ENCODE measurements around the gene CXCL12. TPM values are rescaled to one million over a fixed set of nuclear protein-coding genes. Genes with fewer than 3 reads are reported as not detected.

Gene CXCL12
- total RNA-seq, 1 experiment from 2014 or later, result 0.47 TPM

GRCh38 chr10:44354771-44355170 lies 30.1 kb downstream of the CXCL12 start:
- CTCF ChIA-PET, result no interaction called here
- no peak for TF ChIP-seq EZH2phosphoT487 (IDR thresholded peaks at IDR 0.05; ENCODE audit: borderline replicate concordance, low read length)
- TF ChIP-seq CTCF (conservative IDR thresholded peaks at IDR 0.05; ENCODE audit: low read depth, low read length), result no peak
- TF ChIP-seq EZH2 (IDR thresholded peaks at IDR 0.05; ENCODE audit: low read length, unreplicated experiment), result no peak
- no TSS peak for BruUV-seq (replicated peaks)
- no peak overlapping the region for H3K27ac ChIP-seq (ENCODE audit: low read length)
- H3K36me3 ChIP-seq (ENCODE audit: low read depth, low read length), result no peaks in the 10 kb centered on the region
- no peaks in the 10 kb centered on the region for H3K79me2 ChIP-seq (ENCODE audit: low read length)
- H3K4me3 ChIP-seq (ENCODE audit: low read length), result no peak overlapping the region
- H3K9ac ChIP-seq (ENCODE audit: low read length), result no peak overlapping the region
- no peak overlapping the region for H3K4me2 ChIP-seq (ENCODE audit: low read length)
- no peak for ATAC-seq
- no peaks in the 10 kb centered on the region for H3K9me2 ChIP-seq (replicated peaks; ENCODE audit: low read length)
- no peak overlapping the region for H2AFZ ChIP-seq (ENCODE audit: low read length)
- DNase-seq, result no peak
- H3K9me3 ChIP-seq (ENCODE audit: low read length), result no peaks in the 10 kb centered on the region
- POLR2A ChIA-PET (ENCODE audit: unreplicated experiment), result no interaction called here
- no peaks in the 10 kb centered on the region for H3K4me1 ChIP-seq (ENCODE audit: insufficient read depth, low read length)
- no peaks in the 10 kb centered on the region for H4K20me1 ChIP-seq (ENCODE audit: low read length)
- H3F3A ChIP-seq (ENCODE audit: low read length, unreplicated experiment), result no peaks in the 10 kb centered on the region
- H3K27me3 ChIP-seq (ENCODE audit: low read length), result peaks cover 91% of the 10 kb centered on the region
- intact Hi-C loops (cut with micrococcal nuclease), result no loop called here

- Histone ChIP-seq H3F3A (ENCODE audit: low read length, unreplicated experiment) (no peaks in the 10 kb centered on the region), H3K4me2 (ENCODE audit: low read length) (no peak overlapping the region), H3K4me1 (ENCODE audit: insufficient read depth, low read length) (no peaks in the 10 kb centered on the region), H3K9me3 (ENCODE audit: low read length) (no peaks in the 10 kb centered on the region), H3K4me3 (ENCODE audit: low read length) (no peak overlapping the region), H3K27ac (ENCODE audit: low read length) (no peak overlapping the region), H3K79me2 (ENCODE audit: low read length) (no peaks in the 10 kb centered on the region), H3K27me3 (ENCODE audit: low read length) (peaks cover 82% of the 10 kb centered on the region), H3K9me2 (replicated peaks; ENCODE audit: low read length) (no peaks in the 10 kb centered on the region), H4K20me1 (ENCODE audit: low read length) (no peaks in the 10 kb centered on the region), H3K9ac (ENCODE audit: low read length) (no peak overlapping the region), H2AFZ (ENCODE audit: low read length) (no peak overlapping the region), H3K36me3 (ENCODE audit: low read depth, low read length) (no peaks in the 10 kb centered on the region)
- no peak for DNase-seq
- ChIA-PET POLR2A (ENCODE audit: unreplicated experiment) (no interaction called here), CTCF (no interaction called here)
- no peak for ATAC-seq
- intact Hi-C loops (cut with micrococcal nuclease), result no loop called here
- no TSS peak for BruUV-seq (replicated peaks)
- TF ChIP-seq EZH2phosphoT487 (IDR thresholded peaks at IDR 0.05; ENCODE audit: borderline replicate concordance, low read length), result no peak
- TF ChIP-seq CTCF (conservative IDR thresholded peaks at IDR 0.05; ENCODE audit: low read depth, low read length), result no peak
- no peak for TF ChIP-seq EZH2 (IDR thresholded peaks at IDR 0.05; ENCODE audit: low read length, unreplicated experiment)
Observed at GRCh38 chr10:44353721-44354120, 31.2 kb downstream of the CXCL12 start.

- Histone ChIP-seq H3K9ac (ENCODE audit: low read length) (no peak overlapping the region), H3K4me3 (ENCODE audit: low read length) (no peak overlapping the region), H3K4me2 (ENCODE audit: low read length) (no peak overlapping the region), H3K4me1 (ENCODE audit: insufficient read depth, low read length) (no peaks in the 10 kb centered on the region), H3K79me2 (ENCODE audit: low read length) (no peaks in the 10 kb centered on the region), H3K27me3 (ENCODE audit: low read length) (peaks cover 75% of the 10 kb centered on the region), H3K36me3 (ENCODE audit: low read depth, low read length) (no peaks in the 10 kb centered on the region), H4K20me1 (ENCODE audit: low read length) (no peaks in the 10 kb centered on the region), H3F3A (ENCODE audit: low read length, unreplicated experiment) (no peaks in the 10 kb centered on the region), H3K27ac (ENCODE audit: low read length) (no peak overlapping the region), H2AFZ (ENCODE audit: low read length) (no peak overlapping the region), H3K9me3 (ENCODE audit: low read length) (no peaks in the 10 kb centered on the region), H3K9me2 (replicated peaks; ENCODE audit: low read length) (no peaks in the 10 kb centered on the region)
- DNase-seq (no peak), ATAC-seq (no peak)
- ChIA-PET CTCF (no interaction called here), POLR2A (ENCODE audit: unreplicated experiment) (no interaction called here)
- intact Hi-C loops (cut with micrococcal nuclease), result no loop called here
- BruUV-seq (replicated peaks), result no TSS peak
- TF ChIP-seq EZH2 (IDR thresholded peaks at IDR 0.05; ENCODE audit: low read length, unreplicated experiment), result no peak
- TF ChIP-seq EZH2phosphoT487 (IDR thresholded peaks at IDR 0.05; ENCODE audit: borderline replicate concordance, low read length), result no peak
Observed at GRCh38 chr10:44353128-44353390, 31.8 kb downstream of the CXCL12 start.
